Measurements from ENCODE around the gene TARBP2.

TARBP2 gene

GRCh38 chr12:53500776-53501614 is at the start of gene TARBP2:
TARBP2 (plus strand) TSS chr12:53501283; CDS start chr12:53501409, 126 bp downstream.
- peak within 1 kb of the TSS; percentile 99 for H3K27ac ChIP-seq
- no peak for TF ChIP-seq CTCF (conservative IDR thresholded peaks at IDR 0.05)

GRCh38 chr12:53451661-53452158 is 49.4 kb upstream of the TARBP2 start, which contains the start of gene PCBP2:
PCBP2 (plus strand) TSS chr12:53452102; CDS start chr12:53454801, 2,699 bp downstream.
- TF ChIP-seq CTCF (conservative IDR thresholded peaks at IDR 0.05) = peak; percentile 95
- peak within 1 kb of the TSS; percentile 93 for H3K27ac ChIP-seq

- peak overlapping the region; percentile 93 for H3K27ac ChIP-seq
These were observed 48.7 kb upstream of the TARBP2 start for GRCh38 chr12:53452159-53453077.

GRCh38 chr12:53453953-53454640 is 47.0 kb upstream of the TARBP2 start:
- H3K27ac ChIP-seq = peak overlapping the region; percentile 93; the same call in 1 of the 2 replicates
- no peak for TF ChIP-seq CTCF (conservative IDR thresholded peaks at IDR 0.05)

More at GRCh38 chr12:53452159-53453077, 48.7 kb upstream of the TARBP2 start:
- peak; percentile 68 for TF ChIP-seq CTCF (conservative IDR thresholded peaks at IDR 0.05)

GRCh38 chr12:53454707-53455106 is 46.4 kb upstream of the TARBP2 start:
- no peak overlapping the region for H3K27ac ChIP-seq
- no peak for TF ChIP-seq CTCF (conservative IDR thresholded peaks at IDR 0.05)

- no peak for TF ChIP-seq CTCF (conservative IDR thresholded peaks at IDR 0.05)
- H3K27ac ChIP-seq = no peak overlapping the region
These were observed 44.3 kb upstream of the TARBP2 start for GRCh38 chr12:53456654-53457366.

Data from VCaP (cell line).